Fibroblast of lung (primary cell): Measurements from ENCODE around the gene NCKAP5. TPM values are rescaled to one million over a fixed set of nuclear protein-coding genes. Genes with fewer than 3 reads are reported as not detected.

Experiments used
- DNase-seq, 2 donors: peaks; one replicate each; pipeline versions ENCODE4 v3.0.0 to v3.0.0-alpha.2; 2010; ENCODE audit warnings: low read depth in 2 of 2
- H2AFZ ChIP-seq: 2 replicates; pipeline ENCODE4 v1.5.1; 2012; ENCODE audit warnings: low read length, control low read depth, inconsistent platforms
- H3K27ac ChIP-seq: 2 replicates; pipeline ENCODE4 v1.5.1; 2011; ENCODE audit warnings: low read length, control low read depth; ENCODE audit not compliant: insufficient read depth
- H3K27me3 ChIP-seq: 2 replicates; pipeline ENCODE4 v1.5.1; 2011; ENCODE audit warnings: mild to moderate bottlenecking, low read length; ENCODE audit not compliant: control insufficient read depth, insufficient read depth
- H3K36me3 ChIP-seq: 2 replicates; pipeline ENCODE4 v1.5.1; 2011; ENCODE audit warnings: low read length; ENCODE audit not compliant: control insufficient read depth, insufficient read depth
- H3K4me1 ChIP-seq: 2 replicates; pipeline ENCODE4 v1.5.1; 2011; ENCODE audit warnings: low read length; ENCODE audit not compliant: control insufficient read depth, insufficient read depth; ENCODE audit errors: extremely low read depth
- H3K4me2 ChIP-seq: 2 replicates; pipeline ENCODE4 v1.5.1; 2011; ENCODE audit warnings: low read length, control low read depth; ENCODE audit not compliant: insufficient read depth; ENCODE audit errors: extremely low read depth
- H3K4me3 ChIP-seq, 4 experiments: fragments of 200-600 bp in 1 of 4; sonication (generic) in 1 of 4; replicated peaks in 1 of 4; 2 replicates each; pipeline ENCODE4 v1.5.1; 2011 to 2016; ENCODE audit warnings: low read length in 4 of 4, low read depth in 3 of 4, mild to moderate bottlenecking in 3 of 4, control low read depth in 2 of 4, inconsistent platforms in 1 of 4, mixed read lengths in 1 of 4; ENCODE audit not compliant: insufficient read depth in 1 of 4; ENCODE audit errors: control extremely low read depth in 1 of 4
- H3K79me2 ChIP-seq: 2 replicates; pipeline ENCODE4 v1.5.1; 2012; ENCODE audit warnings: mild to moderate bottlenecking, low read length, inconsistent platforms; ENCODE audit not compliant: control insufficient read depth, insufficient read depth
- H3K9ac ChIP-seq: 2 replicates; pipeline ENCODE4 v1.5.1; 2011; ENCODE audit warnings: mild to moderate bottlenecking, low read length, control low read depth; ENCODE audit not compliant: insufficient read depth
- H3K9me3 ChIP-seq: 2 replicates; pipeline ENCODE4 v1.5.1; 2012; ENCODE audit warnings: low read depth, low read length; ENCODE audit not compliant: control insufficient read depth, insufficient read depth
- H4K20me1 ChIP-seq: 2 replicates; pipeline ENCODE4 v1.5.1; 2011; ENCODE audit warnings: low read length; ENCODE audit not compliant: control insufficient read depth, insufficient read depth; ENCODE audit errors: extremely low read depth
- CTCF ChIP-seq, 2 donors: IDR thresholded peaks in 1 of 2; conservative IDR thresholded peaks in 1 of 2; 1 replicate in 1 of 2; 2 replicates in 1 of 2; pipeline ENCODE4 v1.5.1; 2011 to 2012; ENCODE audit warnings: low read length in 2 of 2, control low read depth in 1 of 2, inconsistent platforms in 1 of 2, low read depth in 1 of 2, mild to moderate bottlenecking in 1 of 2
- EZH2 ChIP-seq: IDR thresholded peaks from 2 replicates; pipeline ENCODE4 v1.5.1; 2012; ENCODE audit warnings: low read length, control low read depth, mild to moderate bottlenecking; ENCODE audit errors: missing control alignments
- polyA plus RNA-seq, 2 donors: library from polyadenylated mRNA; depleted of rRNA in 1 of 2; stranded (reverse) in 1 of 2; unstranded in 1 of 2; fragments of >200 nt; gene quantifications; 2 replicates each; pipeline ENCODE4 v1.2.1, GENCODE V29; 2011 to 2012; ENCODE audit warnings: missing spikeins in 1 of 2
- total RNA-seq: library from RNA; depleted of rRNA; stranded (reverse); fragments of >200 nt; gene quantifications from 2 replicates; pipeline ENCODE4 v1.2.1, GENCODE V29; 2014

The NCKAP5 gene
- total and polyA plus RNA-seq, 2 donors (not counting 1 experiment from before 2014, with no cell fraction given) = 2.6 to 6.2 TPM

- Histone ChIP-seq H3K4me3 (no peak overlapping the region), H4K20me1 (no peaks in the 10 kb centered on the region), H3K27ac (no peak overlapping the region), H3K9ac (no peak overlapping the region), H2AFZ (no peak overlapping the region), H3K36me3 (no peaks in the 10 kb centered on the region), H3K9me3 (no peaks in the 10 kb centered on the region), H3K4me1 (no peaks in the 10 kb centered on the region), H3K4me2 (no peak overlapping the region), H3K27me3 (no peaks in the 10 kb centered on the region), H3K79me2 (no peaks in the 10 kb centered on the region)
- peak in 1 of 2 donors; percentile 20 for DNase-seq
- TF ChIP-seq CTCF (conservative IDR thresholded peaks at IDR 0.05 in 1 of 2, IDR thresholded peaks at IDR 0.05 in 1 of 2; ENCODE audit: low read depth in 1 of 2, low read length in 2 of 2) (no peak), EZH2 (no peak)
These were observed 828.1 kb downstream of the NCKAP5 start for GRCh38 chr2:132740081-132740720.

GRCh38 chr2:132738223-132738622 lies 830.0 kb downstream of the NCKAP5 start:
- Histone ChIP-seq H3K79me2 (no peaks in the 10 kb centered on the region), H4K20me1 (no peaks in the 10 kb centered on the region), H3K4me1 (no peaks in the 10 kb centered on the region), H3K9ac (no peak overlapping the region), H3K4me2 (no peak overlapping the region), H3K9me3 (no peaks in the 10 kb centered on the region), H3K4me3 (no peak overlapping the region), H3K27ac (no peak overlapping the region), H3K27me3 (no peaks in the 10 kb centered on the region), H2AFZ (no peak overlapping the region), H3K36me3 (no peaks in the 10 kb centered on the region)
- no peak for DNase-seq
- TF ChIP-seq EZH2 (no peak), CTCF (conservative IDR thresholded peaks at IDR 0.05 in 1 of 2, IDR thresholded peaks at IDR 0.05 in 1 of 2; ENCODE audit: low read depth in 1 of 2, low read length in 2 of 2) (no peak)

- no peaks in the 10 kb centered on the region for H3K36me3 ChIP-seq
- no peaks in the 10 kb centered on the region for H4K20me1 ChIP-seq
- no peaks in the 10 kb centered on the region for H3K9me3 ChIP-seq
- no peaks in the 10 kb centered on the region for H3K79me2 ChIP-seq
- H2AFZ ChIP-seq = no peak overlapping the region
- H3K27me3 ChIP-seq = no peaks in the 10 kb centered on the region
- TF ChIP-seq CTCF (conservative IDR thresholded peaks at IDR 0.05 in 1 of 2, IDR thresholded peaks at IDR 0.05 in 1 of 2; ENCODE audit: low read depth in 1 of 2, low read length in 2 of 2) = no peak
- no peak for TF ChIP-seq EZH2
- H3K4me1 ChIP-seq = no peaks in the 10 kb centered on the region
- no peak overlapping the region for H3K27ac ChIP-seq
- DNase-seq = no peak
- H3K4me2 ChIP-seq = no peak overlapping the region
- H3K4me3 ChIP-seq = no peak overlapping the region
- no peak overlapping the region for H3K9ac ChIP-seq
These were observed 832.2 kb downstream of the NCKAP5 start for GRCh38 chr2:132736059-132736458.
